Panc1 (cell line): ENCODE data around the gene EMC1.

ENCODE experiments used
- POLR2AphosphoS5 ChIP-seq: IDR thresholded peaks from 2 replicates; pipeline ENCODE4 v1.6.1; 2012; ENCODE audit warnings: mild to moderate bottlenecking, low read depth, low read length, moderate library complexity
- SIN3A ChIP-seq: IDR thresholded peaks from 2 replicates; pipeline ENCODE4 v1.6.1; 2012; ENCODE audit warnings: low read depth, mild to moderate bottlenecking, low read length, moderate library complexity, borderline replicate concordance; ENCODE audit not compliant: insufficient read depth
- TF ChIP-seq, protein P1 (sequence below): fragments of 450-650 bp; IDR thresholded peaks from 2 replicates; pipeline ENCODE4 v1.5.1; 2017; ENCODE audit warnings: mild to moderate bottlenecking
- TF ChIP-seq, protein P2 (sequence below), 2 experiments: IDR thresholded peaks; 2 replicates each; pipeline ENCODE4 v1.6.1; 2011 to 2012; ENCODE audit warnings: low read depth in 2 of 2, control low read depth in 1 of 2, low read length in 1 of 2, mild to moderate bottlenecking in 1 of 2, moderate library complexity in 1 of 2; ENCODE audit not compliant: insufficient read depth in 1 of 2

DNA sequence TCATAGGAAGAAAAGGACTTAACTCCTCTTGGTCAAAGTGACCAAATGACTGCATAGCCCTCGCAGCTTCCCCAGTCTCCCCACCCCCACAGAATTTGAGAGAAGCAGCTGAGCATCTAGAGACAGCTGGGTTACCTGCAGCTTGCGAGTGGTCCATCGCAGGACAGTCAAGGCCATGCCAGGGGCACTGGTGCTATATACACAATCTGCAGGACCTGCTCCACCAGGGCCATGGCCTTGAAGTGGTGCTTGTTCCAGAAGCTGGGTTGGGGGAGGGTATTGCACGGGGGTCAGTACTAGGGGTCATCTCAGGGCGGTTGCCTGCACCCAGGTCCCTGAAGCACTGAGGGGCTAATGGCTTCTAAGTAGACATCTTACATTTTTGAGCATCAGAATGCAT, 10.7 kb upstream of the EMC1 start:
- TF ChIP-seq, protein P1, sequence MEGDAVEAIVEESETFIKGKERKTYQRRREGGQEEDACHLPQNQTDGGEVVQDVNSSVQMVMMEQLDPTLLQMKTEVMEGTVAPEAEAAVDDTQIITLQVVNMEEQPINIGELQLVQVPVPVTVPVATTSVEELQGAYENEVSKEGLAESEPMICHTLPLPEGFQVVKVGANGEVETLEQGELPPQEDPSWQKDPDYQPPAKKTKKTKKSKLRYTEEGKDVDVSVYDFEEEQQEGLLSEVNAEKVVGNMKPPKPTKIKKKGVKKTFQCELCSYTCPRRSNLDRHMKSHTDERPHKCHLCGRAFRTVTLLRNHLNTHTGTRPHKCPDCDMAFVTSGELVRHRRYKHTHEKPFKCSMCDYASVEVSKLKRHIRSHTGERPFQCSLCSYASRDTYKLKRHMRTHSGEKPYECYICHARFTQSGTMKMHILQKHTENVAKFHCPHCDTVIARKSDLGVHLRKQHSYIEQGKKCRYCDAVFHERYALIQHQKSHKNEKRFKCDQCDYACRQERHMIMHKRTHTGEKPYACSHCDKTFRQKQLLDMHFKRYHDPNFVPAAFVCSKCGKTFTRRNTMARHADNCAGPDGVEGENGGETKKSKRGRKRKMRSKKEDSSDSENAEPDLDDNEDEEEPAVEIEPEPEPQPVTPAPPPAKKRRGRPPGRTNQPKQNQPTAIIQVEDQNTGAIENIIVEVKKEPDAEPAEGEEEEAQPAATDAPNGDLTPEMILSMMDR = no peak
- TF ChIP-seq, protein P2, sequence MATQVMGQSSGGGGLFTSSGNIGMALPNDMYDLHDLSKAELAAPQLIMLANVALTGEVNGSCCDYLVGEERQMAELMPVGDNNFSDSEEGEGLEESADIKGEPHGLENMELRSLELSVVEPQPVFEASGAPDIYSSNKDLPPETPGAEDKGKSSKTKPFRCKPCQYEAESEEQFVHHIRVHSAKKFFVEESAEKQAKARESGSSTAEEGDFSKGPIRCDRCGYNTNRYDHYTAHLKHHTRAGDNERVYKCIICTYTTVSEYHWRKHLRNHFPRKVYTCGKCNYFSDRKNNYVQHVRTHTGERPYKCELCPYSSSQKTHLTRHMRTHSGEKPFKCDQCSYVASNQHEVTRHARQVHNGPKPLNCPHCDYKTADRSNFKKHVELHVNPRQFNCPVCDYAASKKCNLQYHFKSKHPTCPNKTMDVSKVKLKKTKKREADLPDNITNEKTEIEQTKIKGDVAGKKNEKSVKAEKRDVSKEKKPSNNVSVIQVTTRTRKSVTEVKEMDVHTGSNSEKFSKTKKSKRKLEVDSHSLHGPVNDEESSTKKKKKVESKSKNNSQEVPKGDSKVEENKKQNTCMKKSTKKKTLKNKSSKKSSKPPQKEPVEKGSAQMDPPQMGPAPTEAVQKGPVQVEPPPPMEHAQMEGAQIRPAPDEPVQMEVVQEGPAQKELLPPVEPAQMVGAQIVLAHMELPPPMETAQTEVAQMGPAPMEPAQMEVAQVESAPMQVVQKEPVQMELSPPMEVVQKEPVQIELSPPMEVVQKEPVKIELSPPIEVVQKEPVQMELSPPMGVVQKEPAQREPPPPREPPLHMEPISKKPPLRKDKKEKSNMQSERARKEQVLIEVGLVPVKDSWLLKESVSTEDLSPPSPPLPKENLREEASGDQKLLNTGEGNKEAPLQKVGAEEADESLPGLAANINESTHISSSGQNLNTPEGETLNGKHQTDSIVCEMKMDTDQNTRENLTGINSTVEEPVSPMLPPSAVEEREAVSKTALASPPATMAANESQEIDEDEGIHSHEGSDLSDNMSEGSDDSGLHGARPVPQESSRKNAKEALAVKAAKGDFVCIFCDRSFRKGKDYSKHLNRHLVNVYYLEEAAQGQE (IDR thresholded peaks at IDR 0.05; ENCODE audit: insufficient read depth in 1 of 2, low read depth in 2 of 2, low read length in 1 of 2) = no peak
- TF ChIP-seq POLR2AphosphoS5 (no peak; the same call in none of the 2 replicates), SIN3A (no peak)
